Peyer's patch (tissue), 4 donors: ENCODE measurements around the gene ORAI3.
A peak's percentile ranks its signal among the peaks of the same experiment; 100 is the strongest.

Source experiments
- POLR2A ChIP-seq, 2 donors: fragments of 450-650 bp; IDR thresholded peaks; one replicate each; pipeline ENCODE4 v1.5.1; 2017; ENCODE audit warnings: antibody characterized with exemption in 2 of 2, mild to moderate bottlenecking in 2 of 2, moderate library complexity in 2 of 2
- TF ChIP-seq, protein P1 (sequence below), 6 experiments: fragments of 450-650 bp in 4 of 6; fragments of 200-600 bp in 2 of 6; sonication (generic) in 1 of 6; IDR thresholded peaks; one replicate each; pipeline ENCODE4 v1.5.1; 2017 to 2019; ENCODE audit warnings: antibody characterized with exemption in 6 of 6, mild to moderate bottlenecking in 3 of 6, moderate library complexity in 1 of 6

- peak; percentile 18 to 35 for TF ChIP-seq POLR2A (IDR thresholded peaks at IDR 0.05)
- TF ChIP-seq, protein P1, sequence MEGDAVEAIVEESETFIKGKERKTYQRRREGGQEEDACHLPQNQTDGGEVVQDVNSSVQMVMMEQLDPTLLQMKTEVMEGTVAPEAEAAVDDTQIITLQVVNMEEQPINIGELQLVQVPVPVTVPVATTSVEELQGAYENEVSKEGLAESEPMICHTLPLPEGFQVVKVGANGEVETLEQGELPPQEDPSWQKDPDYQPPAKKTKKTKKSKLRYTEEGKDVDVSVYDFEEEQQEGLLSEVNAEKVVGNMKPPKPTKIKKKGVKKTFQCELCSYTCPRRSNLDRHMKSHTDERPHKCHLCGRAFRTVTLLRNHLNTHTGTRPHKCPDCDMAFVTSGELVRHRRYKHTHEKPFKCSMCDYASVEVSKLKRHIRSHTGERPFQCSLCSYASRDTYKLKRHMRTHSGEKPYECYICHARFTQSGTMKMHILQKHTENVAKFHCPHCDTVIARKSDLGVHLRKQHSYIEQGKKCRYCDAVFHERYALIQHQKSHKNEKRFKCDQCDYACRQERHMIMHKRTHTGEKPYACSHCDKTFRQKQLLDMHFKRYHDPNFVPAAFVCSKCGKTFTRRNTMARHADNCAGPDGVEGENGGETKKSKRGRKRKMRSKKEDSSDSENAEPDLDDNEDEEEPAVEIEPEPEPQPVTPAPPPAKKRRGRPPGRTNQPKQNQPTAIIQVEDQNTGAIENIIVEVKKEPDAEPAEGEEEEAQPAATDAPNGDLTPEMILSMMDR (IDR thresholded peaks at IDR 0.05): peak; percentile 86 to 96 (median 94)
Observed at GRCh38 chr16:30984669-30985400, 36.0 kb downstream of the ORAI3 start, which contains the start of gene HSD3B7.
